Endothelial cell of umbilical vein (primary cell): ENCODE data around the gene TAF5L. TPM values are rescaled to one million over a fixed set of nuclear protein-coding genes. Genes with fewer than 3 reads are reported as not detected.

ENCODE experiments used
- BruUV-seq: library from RNA; stranded (reverse); fragments of 400-500 nt; replicated peaks from 2 replicates; lab custom pipeline; 2021; lab: Mats Ljungman, UMichigan
- CTCF ChIA-PET: fragments of 300-600, 350-600 bp; sonication (Branson Sonifier 250); formaldehyde crosslinking; loops from one replicate; lab custom pipeline; 2021; ENCODE audit warnings: antibody characterized with exemption, inconsistent platforms; lab: Charles Lee
- POLR2A ChIA-PET: fragments of 300-600, 350-600 bp; sonication (Branson Sonifier 250); formaldehyde crosslinking; loops from one replicate; lab custom pipeline; 2021; ENCODE audit warnings: antibody characterized with exemption, inconsistent platforms; lab: Charles Lee
- DNase-seq: peaks from one replicate; pipeline ENCODE4 v3.0.0-alpha.2; 2011; ENCODE audit warnings: low read depth, low spot score
- FAIRE-seq: peaks from 2 replicates; lab custom pipeline; 2011; peaks lifted over from hg19 to GRCh38; lab: Jason Lieb, UNC
- H2AFZ ChIP-seq: 2 replicates; pipeline ENCODE4 v1.6.0; 2012; ENCODE audit warnings: low read depth, low read length, control low read depth, inconsistent platforms
- H3K27ac ChIP-seq: 2 replicates; pipeline ENCODE4 v1.5.1; 2011; ENCODE audit warnings: low read depth, mild to moderate bottlenecking, control low read depth, low read length, moderate library complexity; ENCODE audit not compliant: insufficient read depth
- H3K27me3 ChIP-seq, 2 experiments: 2 replicates each; pipeline versions ENCODE4 v1.6.0 to v1.6.1; 2011; ENCODE audit warnings: low read length in 2 of 2, mixed read lengths in 1 of 2; ENCODE audit not compliant: control insufficient read depth in 2 of 2, insufficient read depth in 2 of 2
- H3K36me3 ChIP-seq, 2 experiments: 2 replicates in 1 of 2; 3 replicates in 1 of 2; pipeline ENCODE4 v1.5.1; 2011; ENCODE audit warnings: low read length in 2 of 2, mild to moderate bottlenecking in 1 of 2, moderate library complexity in 1 of 2; ENCODE audit not compliant: control insufficient read depth in 2 of 2, insufficient read depth in 2 of 2; ENCODE audit errors: extremely low read depth in 1 of 2
- H3K4me1 ChIP-seq: 3 replicates; pipeline ENCODE4 v1.5.1; 2011; ENCODE audit warnings: mild to moderate bottlenecking, low read length; ENCODE audit not compliant: control insufficient read depth, insufficient read depth; ENCODE audit errors: extremely low read depth
- H3K4me2 ChIP-seq: 2 replicates; pipeline ENCODE4 v1.6.1; 2011; ENCODE audit warnings: low read length, control low read depth, mixed read lengths; ENCODE audit not compliant: insufficient read depth
- H3K4me3 ChIP-seq, 3 experiments: fragments of 200-600 bp in 1 of 3; sonication (generic), shearing (Covaris generic) in 1 of 3; replicated peaks in 1 of 3; 2 replicates each; pipeline ENCODE4 v1.5.1; 2011 to 2016; ENCODE audit warnings: control low read depth in 3 of 3, low read length in 3 of 3, mild to moderate bottlenecking in 2 of 3, inconsistent platforms in 1 of 3, low read depth in 1 of 3, moderate library complexity in 1 of 3; ENCODE audit not compliant: insufficient read depth in 1 of 3
- H3K79me2 ChIP-seq: 2 replicates; pipeline ENCODE4 v1.6.0; 2012; ENCODE audit warnings: low read length, inconsistent platforms; ENCODE audit not compliant: control insufficient read depth, insufficient read depth
- H3K9ac ChIP-seq: replicated peaks from 2 replicates; pipeline ENCODE3; 2011; ENCODE audit warnings: low read length, control low read depth; ENCODE audit not compliant: insufficient read depth; ENCODE audit errors: extremely low read depth
- H3K9me1 ChIP-seq: replicated peaks from 3 replicates; pipeline ENCODE4 v1.6.0; 2011; ENCODE audit warnings: mild to moderate bottlenecking, low read length; ENCODE audit not compliant: control insufficient read depth, insufficient read depth; ENCODE audit errors: extremely low read depth
- H3K9me3 ChIP-seq: replicated peaks from 2 replicates; pipeline ENCODE4 v1.5.1; 2012; ENCODE audit warnings: low read length, inconsistent platforms; ENCODE audit not compliant: control insufficient read depth, insufficient read depth
- H4K20me1 ChIP-seq: replicated peaks from 2 replicates; pipeline ENCODE3; 2011; ENCODE audit warnings: mild to moderate bottlenecking, low read length; ENCODE audit not compliant: control insufficient read depth, insufficient read depth; ENCODE audit errors: extremely low read depth
- CTCF ChIP-seq, 2 donors: IDR thresholded peaks; 1 replicate in 1 of 2; 2 replicates in 1 of 2; pipeline ENCODE4 v1.5.1; 2011; ENCODE audit warnings: low read length in 2 of 2, mild to moderate bottlenecking in 2 of 2, moderate library complexity in 2 of 2, control low read depth in 1 of 2, inconsistent platforms in 1 of 2, low read depth in 1 of 2; ENCODE audit not compliant: insufficient read depth in 1 of 2; ENCODE audit errors: extremely low read depth in 1 of 2
- EZH2 ChIP-seq: IDR thresholded peaks from 2 replicates; pipeline ENCODE4 v1.6.1; 2012; ENCODE audit warnings: borderline replicate concordance, low read depth, mild to moderate bottlenecking, moderate library complexity, low read length, inconsistent platforms; ENCODE audit not compliant: severe bottlenecking
- FOS ChIP-seq: IDR thresholded peaks from 2 replicates; pipeline ENCODE4 v1.6.1; 2011; ENCODE audit warnings: mild to moderate bottlenecking, low read length, moderate library complexity, borderline replicate concordance; ENCODE audit not compliant: insufficient read depth
- GATA2 ChIP-seq: IDR thresholded peaks from 2 replicates; pipeline ENCODE4 v1.7.0; 2011; ENCODE audit warnings: low read depth, mild to moderate bottlenecking, moderate library complexity, mixed read lengths, low read length; ENCODE audit not compliant: insufficient read length, insufficient read depth
- JUN ChIP-seq: IDR thresholded peaks from 2 replicates; pipeline ENCODE4 v1.6.1; 2011; ENCODE audit warnings: borderline replicate concordance, low read depth; ENCODE audit not compliant: insufficient read length, insufficient read depth
- MAX ChIP-seq: IDR thresholded peaks from 2 replicates; pipeline ENCODE4 v1.6.1; 2011; ENCODE audit not compliant: insufficient read depth, insufficient read length
- MYC ChIP-seq: IDR thresholded peaks from one replicate; pipeline ENCODE4 v1.6.1; 2011; ENCODE audit warnings: mild to moderate bottlenecking, low read depth, low read length
- POLR2A ChIP-seq: IDR thresholded peaks from 2 replicates; pipeline ENCODE4 v1.6.1; 2012; ENCODE audit warnings: low read depth, mild to moderate bottlenecking, control low read depth, low read length
- POLR2AphosphoS5 ChIP-seq: IDR thresholded peaks from 2 replicates; pipeline ENCODE4 v1.6.1; 2012; ENCODE audit warnings: low read depth, mild to moderate bottlenecking, control low read depth, low read length, moderate library complexity; ENCODE audit not compliant: insufficient read depth
- dilution Hi-C: fragments of 300-500 bp; cut with MboI; formaldehyde crosslinking; loops from one replicate; pipeline ENCODE4 v1.15.0; 2019; ENCODE audit warnings: low sequenced_read_pairs; ENCODE audit not compliant: extremely low pct_ligation_motif_present
- intact Hi-C: fragments of 100-400 bp; cut with micrococcal nuclease; formaldehyde crosslinking; loops from one replicate; pipeline ENCODE4 v1.10.0; 2022
- polyA plus RNA-seq, 4 experiments: library from polyadenylated mRNA; depleted of rRNA in 3 of 4; stranded (reverse) in 3 of 4; unstranded in 1 of 4; fragments of >200 nt; gene quantifications; 2 replicates each; pipeline versions ENCODE4 v1.2.1 to v1.2.3, GENCODE V29; 2011 to 2012; ENCODE audit warnings: missing spikeins in 1 of 4
- total RNA-seq: library from RNA; stranded (reverse); gene quantifications from 2 replicates; pipeline ENCODE4 v1.2.3, GENCODE V29; 2021

Gene TAF5L
- total and polyA plus RNA-seq, 2 donors (not counting 3 experiments of a cell fraction or from before 2014, with no cell fraction given), result 21.1 to 24.8 TPM

- Histone ChIP-seq H3K4me1 (peaks cover 8% of the 10 kb centered on the region), H3K9me1 (no peaks in the 10 kb centered on the region), H3K79me2 (peaks cover 88% of the 10 kb centered on the region), H3K27me3 (no peaks in the 10 kb centered on the region), H3K9me3 (no peaks in the 10 kb centered on the region), H3K4me2 (no peak overlapping the region), H3K4me3 (no peak overlapping the region), H3K27ac (no peak overlapping the region), H3K9ac (no peak overlapping the region), H3K36me3 (no peaks in the 10 kb centered on the region), H4K20me1 (no peaks in the 10 kb centered on the region), H2AFZ (no peak overlapping the region)
- ChIA-PET CTCF (interaction anchor here (2.0 kb wide), 1 partner anchor 22 kb away, joined by 5 read pairs; no protein-coding TSS in a partner anchor), POLR2A (no interaction called here)
- TF ChIP-seq EZH2, result no peak
- no peak for TF ChIP-seq GATA2
- no peak for TF ChIP-seq FOS
- no peak for TF ChIP-seq POLR2A
- no peak for TF ChIP-seq MAX
- TF ChIP-seq CTCF (IDR thresholded peaks at IDR 0.05; ENCODE audit: extremely low read depth in 1 of 2, insufficient read depth in 1 of 2, low read depth in 1 of 2, low read length in 2 of 2), result no peak
- no peak for TF ChIP-seq MYC
- no peak for TF ChIP-seq JUN
- no peak for TF ChIP-seq POLR2AphosphoS5
- intact Hi-C loops (no loop called here), dilution Hi-C loops (no loop called here)
- FAIRE-seq (no peak), DNase-seq (no peak)
- no TSS peak for BruUV-seq
Measured at GRCh38 chr1:229620876-229621275, 5.0 kb downstream of the TAF5L start.
